Skeletal muscle tissue (tissue), 4 donors: Measurements from ENCODE around the gene FMN1. TPM values are rescaled to one million over a fixed set of nuclear protein-coding genes. Genes with fewer than 3 reads are reported as not detected.
"Not testable (repeated sequence)": the region's sequence is repeated elsewhere in the genome, so short reads cannot be mapped to it uniquely, and the experiment has no call there.

Source experiments
- H3K27ac ChIP-seq: one replicate; pipeline ENCODE4 v1.7.0; 2013; ENCODE audit warnings: mild to moderate bottlenecking, low read depth, low read length, inconsistent platforms
- H3K27me3 ChIP-seq, 3 donors: one replicate each; pipeline ENCODE4 v1.7.0; 2013; ENCODE audit warnings: low read length in 3 of 3; ENCODE audit not compliant: control insufficient read depth in 3 of 3, insufficient read depth in 3 of 3
- H3K36me3 ChIP-seq, 3 donors: one replicate each; pipeline ENCODE4 v1.7.0; 2013; ENCODE audit warnings: low read length in 3 of 3; ENCODE audit not compliant: control insufficient read depth in 3 of 3, insufficient read depth in 3 of 3
- H3K4me1 ChIP-seq, 3 donors: one replicate each; pipeline ENCODE4 v1.7.0; 2013; ENCODE audit warnings: low read length in 3 of 3, mild to moderate bottlenecking in 3 of 3; ENCODE audit not compliant: control insufficient read depth in 3 of 3, insufficient read depth in 3 of 3
- H3K4me3 ChIP-seq, 3 donors: one replicate each; pipeline ENCODE4 v1.7.0; 2013; ENCODE audit warnings: low read length in 3 of 3
- H3K9ac ChIP-seq, 3 donors: one replicate each; pipeline ENCODE4 v1.7.0; 2013; ENCODE audit warnings: low read length in 3 of 3, mild to moderate bottlenecking in 3 of 3, moderate library complexity in 2 of 3, low read depth in 1 of 3
- H3K9me3 ChIP-seq, 3 donors: one replicate each; pipeline ENCODE4 v1.7.0; 2013; ENCODE audit warnings: low read length in 3 of 3; ENCODE audit not compliant: control insufficient read depth in 3 of 3
- total RNA-seq: library from RNA; depleted of rRNA; stranded (reverse); fragments of >200 nt; gene quantifications from one replicate; pipeline ENCODE4 v1.2.3, GENCODE V29; 2014
- donor health status: Osteomylitis.

Gene FMN1
- total RNA-seq, 1 donor from 2014 or later, result 3.7 TPM

- H3K27me3 ChIP-seq, result no peaks in the 10 kb centered on the region
- H3K4me1 ChIP-seq, result peaks cover 0 to 10% (median 3%) of the 10 kb centered on the region in 3 donors
- H3K9me3 ChIP-seq, result no peaks in the 10 kb centered on the region
- no peaks in the 10 kb centered on the region for H3K36me3 ChIP-seq
- H3K27ac ChIP-seq, result no peak overlapping the region
- H3K4me3 ChIP-seq, result no peak overlapping the region
- no peak overlapping the region for H3K9ac ChIP-seq
Observed at GRCh38 chr15:32857732-32858131, 336.8 kb downstream of the FMN1 start.

- H3K4me1 ChIP-seq, result peaks cover 0 to 7% (median 3%) of the 10 kb centered on the region in 3 donors
- no peak overlapping the region for H3K4me3 ChIP-seq
- H3K27ac ChIP-seq, result no peak overlapping the region
- H3K9me3 ChIP-seq, result no peaks in the 10 kb centered on the region
- no peaks in the 10 kb centered on the region for H3K27me3 ChIP-seq
- H3K36me3 ChIP-seq, result no peaks in the 10 kb centered on the region
- no peak overlapping the region for H3K9ac ChIP-seq
Observed at GRCh38 chr15:32856753-32857152, 337.8 kb downstream of the FMN1 start.

- H3K27ac ChIP-seq, result no peak overlapping the region
- H3K9ac ChIP-seq, result no peak overlapping the region
- no peaks in the 10 kb centered on the region for H3K9me3 ChIP-seq
- no peak overlapping the region for H3K4me3 ChIP-seq
- no peaks in the 10 kb centered on the region for H3K36me3 ChIP-seq
- H3K4me1 ChIP-seq, result peaks cover 0 to 5% (median 0%) of the 10 kb centered on the region in 3 donors
- H3K27me3 ChIP-seq, result no peaks in the 10 kb centered on the region
Observed at GRCh38 chr15:32855942-32856341, 338.6 kb downstream of the FMN1 start.

GRCh38 chr15:32853592-32853991 lies 340.9 kb downstream of the FMN1 start:
- no peak overlapping the region for H3K9ac ChIP-seq
- no peak overlapping the region for H3K4me3 ChIP-seq
- H3K9me3 ChIP-seq, result no peaks in the 10 kb centered on the region
- peaks cover 0 to 5% (median 0%) of the 10 kb centered on the region in 3 donors for H3K4me1 ChIP-seq
- H3K36me3 ChIP-seq, result no peaks in the 10 kb centered on the region
- no peak overlapping the region for H3K27ac ChIP-seq
- no peaks in the 10 kb centered on the region for H3K27me3 ChIP-seq

GRCh38 chr15:32852771-32853170 lies 341.7 kb downstream of the FMN1 start:
- Histone ChIP-seq H3K27me3 (no peaks in the 10 kb centered on the region), H3K4me1 (peaks cover 0 to 5% (median 0%) of the 10 kb centered on the region in 3 donors), H3K36me3 (no peaks in the 10 kb centered on the region), H3K9me3 (no peaks in the 10 kb centered on the region), H3K27ac (no peak overlapping the region), H3K4me3 (no peak overlapping the region), H3K9ac (no peak overlapping the region)

- Histone ChIP-seq H3K4me1 (peaks cover 0 to 5% (median 0%) of the 10 kb centered on the region in 3 donors), H3K27me3 (no peaks in the 10 kb centered on the region), H3K9ac (no peak overlapping the region), H3K27ac (no peak overlapping the region), H3K9me3 (no peaks in the 10 kb centered on the region), H3K36me3 (no peaks in the 10 kb centered on the region), H3K4me3 (no peak overlapping the region)
Observed at GRCh38 chr15:32852017-32852416, 342.5 kb downstream of the FMN1 start.

- Histone ChIP-seq H3K36me3 (no peaks in the 10 kb centered on the region), H3K4me3 (no peak overlapping the region), H3K9ac (no peak overlapping the region), H3K9me3 (no peaks in the 10 kb centered on the region), H3K27ac (no peak overlapping the region), H3K4me1 (peaks cover 0 to 5% (median 0%) of the 10 kb centered on the region in 3 donors), H3K27me3 (no peaks in the 10 kb centered on the region)
Observed at GRCh38 chr15:32851572-32851971, 342.9 kb downstream of the FMN1 start.

GRCh38 chr15:32849769-32850668 lies 344.5 kb downstream of the FMN1 start:
- Histone ChIP-seq H3K27me3 (no peaks in the 10 kb centered on the region), H3K4me1 (no peaks in the 10 kb centered on the region), H3K9ac (no peak overlapping the region), H3K4me3 (no peak overlapping the region), H3K36me3 (no peaks in the 10 kb centered on the region), H3K27ac (no peak overlapping the region), H3K9me3 (no peaks in the 10 kb centered on the region)

GRCh38 chr15:32846671-32847070 lies 347.8 kb downstream of the FMN1 start:
- H3K27me3 ChIP-seq, H3K9ac ChIP-seq, H3K27ac ChIP-seq, H3K4me1 ChIP-seq, H3K4me3 ChIP-seq, H3K36me3 ChIP-seq, H3K9me3 ChIP-seq: not testable (repeated sequence)

- H3K4me1 ChIP-seq, result no peaks in the 10 kb centered on the region
- H3K9ac ChIP-seq, result no peak overlapping the region
- no peaks in the 10 kb centered on the region for H3K36me3 ChIP-seq
- no peaks in the 10 kb centered on the region for H3K9me3 ChIP-seq
- H3K27me3 ChIP-seq, result peaks cover 0 to 4% (median 0%) of the 10 kb centered on the region in 3 donors
- H3K4me3 ChIP-seq, result no peak overlapping the region
- no peak overlapping the region for H3K27ac ChIP-seq
Observed at GRCh38 chr15:32844118-32844711, 350.3 kb downstream of the FMN1 start.
